GM12873 (cell line): ENCODE data around the gene MIOS.

Source experiments
- CTCF ChIP-seq: IDR thresholded peaks from 2 replicates; pipeline ENCODE4 v1.5.1; 2012; ENCODE audit warnings: low read depth, mild to moderate bottlenecking, moderate library complexity, low read length, control low read depth; ENCODE audit not compliant: insufficient read depth; ENCODE audit errors: missing control alignments

Gene MIOS

GRCh38 chr7:7539152-7539551 lies 27.5 kb upstream of the MIOS start:
- TF ChIP-seq CTCF = no peak

GRCh38 chr7:7539711-7540110 lies 27.0 kb upstream of the MIOS start:
- TF ChIP-seq CTCF = no peak

- TF ChIP-seq CTCF = no peak
Measured at GRCh38 chr7:7542251-7542835, 24.3 kb upstream of the MIOS start.

GRCh38 chr7:7548407-7548806 lies 18.3 kb upstream of the MIOS start:
- no peak for TF ChIP-seq CTCF

GRCh38 chr7:7550663-7551062 lies 16.0 kb upstream of the MIOS start:
- TF ChIP-seq CTCF = no peak

- TF ChIP-seq CTCF = no peak
Measured at GRCh38 chr7:7552199-7552598, 14.5 kb upstream of the MIOS start.

- no peak for TF ChIP-seq CTCF
Measured at GRCh38 chr7:7553386-7553785, 13.3 kb upstream of the MIOS start.
